A673 (cell line): ENCODE data around the gene MIEF2. TPM values are rescaled to one million over a fixed set of nuclear protein-coding genes. Genes with fewer than 3 reads are reported as not detected.

Experiments used
- BruUV-seq: library from RNA; stranded (reverse); fragments of 400-500 nt; replicated peaks from 2 replicates; lab custom pipeline; 2021; lab: Mats Ljungman, UMichigan
- CTCF ChIA-PET: fragments of 300-600 bp; sonication (Branson Sonifier 250); formaldehyde crosslinking; loops from one replicate; lab custom pipeline; 2022; ENCODE audit warnings: antibody characterized with exemption; lab: Charles Lee
- POLR2A ChIA-PET: fragments of 300-600 bp; sonication (Branson Sonifier 250); formaldehyde crosslinking; loops from one replicate; lab custom pipeline; 2022; ENCODE audit warnings: antibody characterized with exemption; ENCODE audit not compliant: low non-redundant PET; lab: Charles Lee
- DNase-seq: peaks from one replicate; pipeline ENCODE4 v3.0.0-alpha.2; 2015; ENCODE audit warnings: low spot score
- H3K27ac ChIP-seq: fragments of 200-600 bp; sonication (generic); 2 replicates; pipeline ENCODE4 v1.5.1; 2016; ENCODE audit warnings: mixed run types, low read depth, mild to moderate bottlenecking, mixed read lengths, antibody characterized with exemption, low read length; ENCODE audit not compliant: poor library complexity, severe bottlenecking
- H3K27me3 ChIP-seq: fragments of 200-600 bp; sonication (generic); replicated peaks from 2 replicates; pipeline ENCODE4 v1.6.1; 2017; ENCODE audit warnings: mixed run types, low read depth, mild to moderate bottlenecking, mixed read lengths, antibody characterized with exemption, low read length; ENCODE audit not compliant: insufficient read depth, poor library complexity
- H3K36me3 ChIP-seq: fragments of 200-600 bp; sonication (generic); 2 replicates; pipeline ENCODE4 v1.6.1; 2016; ENCODE audit warnings: mixed run types, mild to moderate bottlenecking, mixed read lengths, antibody characterized with exemption, low read length; ENCODE audit not compliant: insufficient read depth, poor library complexity, severe bottlenecking
- H3K4me1 ChIP-seq: fragments of 200-600 bp; sonication (generic); 2 replicates; pipeline ENCODE4 v1.6.1; 2017; ENCODE audit warnings: mixed run types, mild to moderate bottlenecking, mixed read lengths, antibody characterized with exemption, low read length; ENCODE audit not compliant: insufficient read depth, poor library complexity, severe bottlenecking
- H3K4me3 ChIP-seq: fragments of 200-600 bp; sonication (generic); 2 replicates; pipeline ENCODE4 v1.5.1; 2016; ENCODE audit warnings: low read depth, mixed run types, mild to moderate bottlenecking, mixed read lengths, low read length; ENCODE audit not compliant: poor library complexity, severe bottlenecking
- H3K9me3 ChIP-seq: fragments of 200-600 bp; sonication (generic); 2 replicates; pipeline ENCODE4 v1.6.1; 2016; ENCODE audit warnings: mixed run types, low read depth, mild to moderate bottlenecking, mixed read lengths, antibody characterized with exemption, low read length; ENCODE audit not compliant: poor library complexity, severe bottlenecking
- EZH2 ChIP-seq: fragments of 200-600 bp; sonication (generic); IDR thresholded peaks from 2 replicates; pipeline ENCODE4 v1.6.1; 2017; ENCODE audit warnings: borderline replicate concordance, low read depth, mild to moderate bottlenecking, mixed read lengths, antibody characterized with exemption, low read length; ENCODE audit not compliant: poor library complexity, severe bottlenecking
- intact Hi-C: fragments of 100-400 bp; cut with micrococcal nuclease; formaldehyde crosslinking; loops from one replicate; pipeline ENCODE4 v1.10.0; 2022; ENCODE audit not compliant: unreplicated experiment
- total RNA-seq: library from RNA; stranded (reverse); gene quantifications from 2 replicates; pipeline ENCODE4 v1.2.3, GENCODE V29; 2021
- TF ChIP-seq, protein P1 (sequence below): fragments of 300-800, 200-600 bp; sonication (generic); conservative IDR thresholded peaks from 2 replicates; pipeline ENCODE4 v1.5.1; 2017; ENCODE audit warnings: low read depth, mild to moderate bottlenecking, antibody characterized with exemption, low read length, moderate library complexity, mixed read lengths

Gene MIEF2
- total RNA-seq, 1 experiment from 2014 or later, result 8.1 TPM

DNA sequence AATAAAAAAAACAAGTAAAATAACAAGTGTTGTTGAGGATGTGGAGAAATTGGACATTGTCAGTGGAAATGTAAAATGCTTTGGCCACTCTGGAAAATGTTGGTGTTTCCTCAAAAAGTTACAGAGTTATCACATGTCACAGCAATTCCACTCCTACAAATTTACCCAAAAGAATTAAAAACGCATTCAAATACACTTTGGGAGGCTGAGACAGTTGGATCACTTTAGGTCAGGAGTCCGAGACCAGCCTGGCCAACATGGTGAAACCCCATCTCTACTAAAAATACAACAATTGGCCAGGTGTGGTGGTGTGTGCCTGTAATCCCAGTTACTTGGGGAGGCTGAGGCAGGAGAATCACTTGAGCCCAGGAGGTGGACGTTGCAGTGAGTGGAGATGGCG lies 48.7 kb downstream of the MIEF2 start:
- TF ChIP-seq EZH2, result no peak
- TF ChIP-seq, protein P1, sequence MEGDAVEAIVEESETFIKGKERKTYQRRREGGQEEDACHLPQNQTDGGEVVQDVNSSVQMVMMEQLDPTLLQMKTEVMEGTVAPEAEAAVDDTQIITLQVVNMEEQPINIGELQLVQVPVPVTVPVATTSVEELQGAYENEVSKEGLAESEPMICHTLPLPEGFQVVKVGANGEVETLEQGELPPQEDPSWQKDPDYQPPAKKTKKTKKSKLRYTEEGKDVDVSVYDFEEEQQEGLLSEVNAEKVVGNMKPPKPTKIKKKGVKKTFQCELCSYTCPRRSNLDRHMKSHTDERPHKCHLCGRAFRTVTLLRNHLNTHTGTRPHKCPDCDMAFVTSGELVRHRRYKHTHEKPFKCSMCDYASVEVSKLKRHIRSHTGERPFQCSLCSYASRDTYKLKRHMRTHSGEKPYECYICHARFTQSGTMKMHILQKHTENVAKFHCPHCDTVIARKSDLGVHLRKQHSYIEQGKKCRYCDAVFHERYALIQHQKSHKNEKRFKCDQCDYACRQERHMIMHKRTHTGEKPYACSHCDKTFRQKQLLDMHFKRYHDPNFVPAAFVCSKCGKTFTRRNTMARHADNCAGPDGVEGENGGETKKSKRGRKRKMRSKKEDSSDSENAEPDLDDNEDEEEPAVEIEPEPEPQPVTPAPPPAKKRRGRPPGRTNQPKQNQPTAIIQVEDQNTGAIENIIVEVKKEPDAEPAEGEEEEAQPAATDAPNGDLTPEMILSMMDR, result no peak
- BruUV-seq, result no TSS peak
- no peaks in the 10 kb centered on the region for H3K27me3 ChIP-seq
- no peak for DNase-seq
- intact Hi-C loops, result no loop called here
- no peak overlapping the region for H3K27ac ChIP-seq
- no peaks in the 10 kb centered on the region for H3K9me3 ChIP-seq
- H3K4me3 ChIP-seq, result no peak overlapping the region
- ChIA-PET CTCF (no interaction called here), POLR2A (no interaction called here)
- H3K36me3 ChIP-seq, result peaks cover 72% of the 10 kb centered on the region
- H3K4me1 ChIP-seq, result peaks cover 14% of the 10 kb centered on the region

DNA sequence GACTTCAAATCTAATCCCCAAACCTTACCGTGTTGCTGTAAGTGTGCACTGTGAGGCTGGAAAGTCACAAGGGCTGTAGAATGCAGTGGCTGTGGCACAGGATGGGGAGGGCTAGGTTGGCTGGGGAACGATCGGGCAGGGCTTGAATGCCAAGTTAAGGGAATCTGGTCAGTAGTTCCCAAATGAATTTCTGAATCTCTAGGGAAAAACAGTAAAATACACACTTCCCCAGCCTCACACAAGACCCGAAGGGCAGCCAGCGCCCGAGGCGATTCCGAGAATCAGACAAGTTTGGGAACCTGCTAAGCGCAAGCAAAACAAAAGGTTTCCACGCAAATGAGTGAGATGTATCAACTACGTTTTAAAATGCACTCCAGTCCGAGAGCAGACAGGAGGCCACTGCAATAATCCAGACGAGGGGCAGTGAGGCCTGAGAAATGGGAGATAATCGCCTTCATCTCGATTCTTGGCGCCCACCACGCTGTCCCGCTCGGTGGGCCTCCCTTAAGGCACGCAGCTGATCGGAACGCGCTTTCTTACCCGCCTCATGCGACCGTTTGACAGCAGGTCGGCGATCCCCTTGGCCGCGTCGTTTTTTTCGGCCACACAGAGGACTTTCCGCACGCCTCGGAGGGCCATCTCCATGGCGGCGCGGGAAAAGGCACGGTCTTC lies 53.7 kb downstream of the MIEF2 start:
- intact Hi-C loops, result no loop called here
- DNase-seq, result peak; percentile 17
- BruUV-seq, result no TSS peak
- Histone ChIP-seq H3K36me3 (peaks cover 28% of the 10 kb centered on the region), H3K4me1 (peaks cover 30% of the 10 kb centered on the region), H3K27me3 (no peaks in the 10 kb centered on the region), H3K9me3 (no peaks in the 10 kb centered on the region), H3K27ac (peak overlapping the region; percentile 86), H3K4me3 (peak overlapping the region; percentile 90)
- POLR2A ChIA-PET, result no interaction called here
- CTCF ChIA-PET, result no interaction called here
- no peak for TF ChIP-seq EZH2
- TF ChIP-seq, protein P1, result no peak

DNA sequence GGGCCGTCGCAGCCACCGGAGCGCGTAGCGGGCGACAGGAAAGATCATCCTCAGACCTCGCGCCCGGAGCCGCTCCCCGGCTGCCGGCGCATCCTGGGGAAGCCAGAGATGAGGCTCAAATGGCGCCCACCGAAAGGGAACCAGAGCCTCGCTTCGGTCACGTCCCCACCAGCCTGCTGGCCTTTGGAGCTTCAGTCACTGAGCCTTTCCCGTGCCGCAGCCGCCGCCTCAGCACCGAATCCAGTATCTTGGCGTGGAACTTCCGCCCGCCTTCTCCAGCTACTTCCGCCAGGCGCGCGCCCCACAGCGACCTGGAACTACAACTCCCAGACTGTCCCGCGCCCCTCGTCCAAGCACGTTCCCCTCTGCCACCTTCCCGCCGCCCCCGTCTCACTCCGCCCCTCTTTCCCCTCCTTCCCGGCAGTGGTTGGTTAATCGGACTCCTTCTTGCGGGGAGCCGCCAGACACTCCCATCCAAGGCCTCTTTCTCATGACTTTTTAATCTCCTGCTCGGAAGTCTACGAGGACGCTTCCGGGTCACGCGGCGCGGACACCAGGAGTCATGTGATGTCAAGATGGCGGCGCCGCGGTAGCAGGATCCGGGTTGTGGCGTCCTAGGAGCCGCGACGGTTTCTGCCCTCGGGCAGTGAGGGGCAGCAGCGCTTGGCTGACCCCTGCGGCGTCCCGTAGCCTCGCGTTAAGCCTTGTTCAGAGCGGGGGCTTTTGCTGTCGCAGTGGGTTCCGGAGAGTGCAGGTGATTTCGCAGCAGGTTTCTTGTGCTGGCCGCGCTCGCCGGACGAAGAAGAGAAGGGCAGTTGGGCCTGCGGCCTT lies 54.5 kb downstream of the MIEF2 start, which contains the start of the genes SMCR8 and TOP3A:
Gene SMCR8 (plus strand): TSS at position 563 of the 831 bp plus-strand sequence. CDS start 497 bp downstream, outside the sequence.
Gene TOP3A (minus strand): TSS at position 264 of the 831 bp plus-strand sequence. CDS start 216 bp downstream, at position 48.
- H3K9me3 ChIP-seq, result no peaks in the 10 kb centered on the region
- peak; percentile 99 for DNase-seq
- intact Hi-C loops, result no loop called here
- H3K27ac ChIP-seq, result peak within 1 kb of the TSS; percentile 86
- no peaks in the 10 kb centered on the region for H3K27me3 ChIP-seq
- POLR2A ChIA-PET, result no interaction called here
- BruUV-seq, result no TSS peak
- H3K36me3 ChIP-seq, result peaks cover 26% of the 10 kb centered on the region
- H3K4me3 ChIP-seq, result peak within 1 kb of the TSS; percentile 90
- TF ChIP-seq, protein P1, result no peak
- no peak for TF ChIP-seq EZH2
- peaks cover 30% of the 10 kb centered on the region for H3K4me1 ChIP-seq
- CTCF ChIA-PET, result no interaction called here
